HepG2 (cell line): ENCODE measurements around the gene ADGRE2.

ENCODE experiments used
- ATF3 ChIP-seq: sonication (generic); formaldehyde crosslinking; IDR thresholded peaks from 2 replicates; pipeline ENCODE4 v1.4.0; 2020; ENCODE audit warnings: missing genetic modification reagents
- HDAC2 ChIP-seq: sonication (generic); formaldehyde crosslinking; IDR thresholded peaks from 2 replicates; pipeline ENCODE4 v1.4.0; 2020; ENCODE audit warnings: missing genetic modification reagents
- ISX ChIP-seq: sonication (generic); formaldehyde crosslinking; conservative IDR thresholded peaks from 2 replicates; pipeline ENCODE4 v1.5.0; 2020; ENCODE audit warnings: missing genetic modification reagents
- KDM1A ChIP-seq: IDR thresholded peaks from 2 replicates; pipeline ENCODE4 v1.6.1; 2016; ENCODE audit warnings: missing compliant biosample characterization
- MAFG ChIP-seq: sonication (generic); formaldehyde crosslinking; IDR thresholded peaks from 2 replicates; pipeline ENCODE4 v1.5.1; 2020; ENCODE audit warnings: mild to moderate bottlenecking, missing genetic modification reagents
- XRCC5 ChIP-seq: fragments of 200-400 bp; formaldehyde crosslinking; optimal IDR thresholded peaks from 2 replicates; pipeline ENCODE3; 2017; ENCODE audit warnings: mild to moderate bottlenecking, low read length
- ZBTB2 ChIP-seq: sonication (generic); formaldehyde crosslinking; IDR thresholded peaks from 2 replicates; pipeline ENCODE4 v1.8.0; 2022; ENCODE audit warnings: low read depth, missing genetic modification reagents
- ZNF619 ChIP-seq: sonication (generic); formaldehyde crosslinking; IDR thresholded peaks from 2 replicates; pipeline ENCODE4 v1.4.0; 2020; ENCODE audit warnings: mild to moderate bottlenecking, missing genetic modification reagents
- ZNF883 ChIP-seq: sonication (generic); formaldehyde crosslinking; IDR thresholded peaks from 2 replicates; pipeline ENCODE4 v1.5.1; 2020; ENCODE audit warnings: mild to moderate bottlenecking, missing genetic modification reagents; ENCODE audit errors: not compliant biosample characterization
- ZZZ3 ChIP-seq: sonication (generic); formaldehyde crosslinking; IDR thresholded peaks from 2 replicates; pipeline ENCODE4 v1.4.0; 2020; ENCODE audit warnings: missing genetic modification reagents, mild to moderate bottlenecking, borderline replicate concordance
- TF ChIP-seq, protein P1 (sequence below): sonication (generic); formaldehyde crosslinking; IDR thresholded peaks from 2 replicates; pipeline ENCODE4 v1.5.0; 2020; ENCODE audit warnings: mild to moderate bottlenecking, missing genetic modification reagents, moderate library complexity
- TF ChIP-seq, protein P2 (sequence below): sonication (generic); formaldehyde crosslinking; IDR thresholded peaks from 2 replicates; pipeline ENCODE4 v1.4.0; 2020; ENCODE audit warnings: missing genetic modification reagents

GRCh38 chr19:14770136-14770535, 8.2 kb downstream of the ADGRE2 start:
- TF ChIP-seq ZNF619 (no peak), XRCC5 (no peak), HDAC2 (CRISPR knock-in tag) (no peak), ATF3 (no peak), ZZZ3 (no peak), MAFG (CRISPR knock-in tag) (no peak), ZBTB2 (no peak), KDM1A (CRISPR knock-in tag) (no peak), ZNF883 (CRISPR knock-in tag) (no peak), ISX (CRISPR knock-in tag) (no peak)
- TF ChIP-seq, protein P1, sequence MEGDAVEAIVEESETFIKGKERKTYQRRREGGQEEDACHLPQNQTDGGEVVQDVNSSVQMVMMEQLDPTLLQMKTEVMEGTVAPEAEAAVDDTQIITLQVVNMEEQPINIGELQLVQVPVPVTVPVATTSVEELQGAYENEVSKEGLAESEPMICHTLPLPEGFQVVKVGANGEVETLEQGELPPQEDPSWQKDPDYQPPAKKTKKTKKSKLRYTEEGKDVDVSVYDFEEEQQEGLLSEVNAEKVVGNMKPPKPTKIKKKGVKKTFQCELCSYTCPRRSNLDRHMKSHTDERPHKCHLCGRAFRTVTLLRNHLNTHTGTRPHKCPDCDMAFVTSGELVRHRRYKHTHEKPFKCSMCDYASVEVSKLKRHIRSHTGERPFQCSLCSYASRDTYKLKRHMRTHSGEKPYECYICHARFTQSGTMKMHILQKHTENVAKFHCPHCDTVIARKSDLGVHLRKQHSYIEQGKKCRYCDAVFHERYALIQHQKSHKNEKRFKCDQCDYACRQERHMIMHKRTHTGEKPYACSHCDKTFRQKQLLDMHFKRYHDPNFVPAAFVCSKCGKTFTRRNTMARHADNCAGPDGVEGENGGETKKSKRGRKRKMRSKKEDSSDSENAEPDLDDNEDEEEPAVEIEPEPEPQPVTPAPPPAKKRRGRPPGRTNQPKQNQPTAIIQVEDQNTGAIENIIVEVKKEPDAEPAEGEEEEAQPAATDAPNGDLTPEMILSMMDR (CRISPR knock-in tag): no peak
- TF ChIP-seq, protein P2, sequence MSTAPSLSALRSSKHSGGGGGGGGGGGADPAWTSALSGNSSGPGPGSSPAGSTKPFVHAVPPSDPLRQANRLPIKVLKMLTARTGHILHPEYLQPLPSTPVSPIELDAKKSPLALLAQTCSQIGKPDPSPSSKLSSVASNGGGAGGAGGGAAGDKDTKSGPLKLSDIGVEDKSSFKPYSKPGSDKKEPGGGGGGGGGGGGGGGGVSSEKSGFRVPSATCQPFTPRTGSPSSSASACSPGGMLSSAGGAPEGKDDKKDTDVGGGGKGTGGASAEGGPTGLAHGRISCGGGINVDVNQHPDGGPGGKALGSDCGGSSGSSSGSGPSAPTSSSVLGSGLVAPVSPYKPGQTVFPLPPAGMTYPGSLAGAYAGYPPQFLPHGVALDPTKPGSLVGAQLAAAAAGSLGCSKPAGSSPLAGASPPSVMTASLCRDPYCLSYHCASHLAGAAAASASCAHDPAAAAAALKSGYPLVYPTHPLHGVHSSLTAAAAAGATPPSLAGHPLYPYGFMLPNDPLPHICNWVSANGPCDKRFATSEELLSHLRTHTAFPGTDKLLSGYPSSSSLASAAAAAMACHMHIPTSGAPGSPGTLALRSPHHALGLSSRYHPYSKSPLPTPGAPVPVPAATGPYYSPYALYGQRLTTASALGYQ: no peak
